Cardiac septum (tissue), 1 donor: ENCODE results near the gene DCAF5. TPM values are rescaled to one million over a fixed set of nuclear protein-coding genes. Genes with fewer than 3 reads are reported as not detected.
"Not testable (repeated sequence)": the region's sequence is repeated elsewhere in the genome, so short reads cannot be mapped to it uniquely, and the experiment has no call there.

Source experiments
- DNase-seq: peaks from one replicate; pipeline ENCODE4 v3.0.0-alpha.2; 2020; ENCODE audit warnings: low spot score
- intact Hi-C: fragments of 100-400 bp; cut with DNase I; formaldehyde crosslinking; loops from one replicate; pipeline ENCODE4 v1.14.0; 2022
- total RNA-seq: library from RNA; stranded (reverse); fragmentation: NEBNext Ultra II Directional; extraction: Animal tissue kit (Norgen Biotek cat#: 25700); gene quantifications from one replicate; pipeline ENCODE4 v1.2.1, GENCODE V29; 2021
- donor health status: DM: no; HTN: no; CAD: no.

DCAF5 gene
- total RNA-seq, 1 donor from 2014 or later, result 52.5 TPM

- intact Hi-C loops, result no loop called here
- DNase-seq, result no peak
Measured at GRCh38 chr14:69079747-69080146, 73.2 kb downstream of the DCAF5 start.

GRCh38 chr14:69079188-69079742 is 73.7 kb downstream of the DCAF5 start:
- intact Hi-C loops, result no loop called here
- no peak for DNase-seq

GRCh38 chr14:69077841-69078240 is 75.1 kb downstream of the DCAF5 start:
- intact Hi-C loops, result no loop called here
- no peak for DNase-seq

GRCh38 chr14:69077185-69077584 is 75.7 kb downstream of the DCAF5 start:
- intact Hi-C loops, DNase-seq: not testable (repeated sequence)

- intact Hi-C loops, result no loop called here
- no peak for DNase-seq
Measured at GRCh38 chr14:69076341-69076740, 76.6 kb downstream of the DCAF5 start.

GRCh38 chr14:69073915-69074314 is 79.0 kb downstream of the DCAF5 start:
- intact Hi-C loops, result no loop called here
- no peak for DNase-seq

- intact Hi-C loops, result no loop called here
- DNase-seq, result no peak
Measured at GRCh38 chr14:69073429-69073828, 79.5 kb downstream of the DCAF5 start.

- no peak for DNase-seq
- intact Hi-C loops, result no loop called here
Measured at GRCh38 chr14:69072584-69072983, 80.3 kb downstream of the DCAF5 start.

- intact Hi-C loops, result no loop called here
- no peak for DNase-seq
Measured at GRCh38 chr14:69068744-69069421, 84.0 kb downstream of the DCAF5 start.

- intact Hi-C loops, result no loop called here
- DNase-seq, result no peak
Measured at GRCh38 chr14:69066396-69067171, 86.3 kb downstream of the DCAF5 start.

- DNase-seq, intact Hi-C loops: not testable (repeated sequence)
Measured at GRCh38 chr14:69065934-69066333, 87.0 kb downstream of the DCAF5 start.

GRCh38 chr14:69064596-69064995 is 88.3 kb downstream of the DCAF5 start:
- intact Hi-C loops, result no loop called here
- DNase-seq, result no peak

GRCh38 chr14:69059658-69060623 is 93.0 kb downstream of the DCAF5 start:
- no peak for DNase-seq
- intact Hi-C loops, result no loop called here

GRCh38 chr14:69055999-69056788 is 96.7 kb downstream of the DCAF5 start:
- DNase-seq, result no peak
- intact Hi-C loops, result no loop called here

GRCh38 chr14:69055125-69055524 is 97.8 kb downstream of the DCAF5 start:
- DNase-seq, result no peak
- intact Hi-C loops, result no loop called here

GRCh38 chr14:69054030-69054429 is 98.9 kb downstream of the DCAF5 start:
- intact Hi-C loops, result no loop called here
- no peak for DNase-seq

- intact Hi-C loops, result no loop called here
- DNase-seq, result no peak
Measured at GRCh38 chr14:69052181-69052601, 100.7 kb downstream of the DCAF5 start.

- intact Hi-C loops, result no loop called here
- no peak for DNase-seq
Measured at GRCh38 chr14:69050240-69051184, 102.4 kb downstream of the DCAF5 start.
